K562 (cell line): Measurements from ENCODE around the gene SLC38A1. TPM values are rescaled to one million over a fixed set of nuclear protein-coding genes. Genes with fewer than 3 reads are reported as not detected.

ENCODE experiments used
- ATAC-seq: fragments of 200-7000 bp; cut with Tn5 transposase; 3 replicates; pipeline ENCODE4 v1.9.1; 2020; ENCODE audit warnings: moderate library complexity
- BruUV-seq: library from RNA; stranded (reverse); fragments of 400-500 nt; replicated peaks from 2 replicates; lab custom pipeline; 2021; lab: Mats Ljungman, UMichigan
- CTCF ChIA-PET: fragments of 300-600 bp; formaldehyde crosslinking; extraction: SDS; loops from one replicate; lab custom pipeline; 2021; ENCODE audit warnings: low intra/inter-chr PET ratio; lab: Yijun Ruan, JAX
- POLR2A ChIA-PET: fragments of 300-600, 350-650 bp; sonication (Branson Sonifier 250); formaldehyde crosslinking; extraction: SDS; loops from one replicate; lab custom pipeline; 2021; ENCODE audit warnings: antibody characterized with exemption, inconsistent platforms; lab: Yijun Ruan, JAX
- DNase-seq, 4 experiments: peaks; one replicate each; pipeline versions ENCODE4 v3.0.0 to v3.0.0-alpha.2; 2011 to 2018; ENCODE audit warnings: low spot score in 3 of 4, mixed read lengths in 3 of 4; ENCODE audit errors: extremely low read depth in 1 of 4
- FAIRE-seq: peaks from 2 replicates; lab custom pipeline; 2011; peaks lifted over from hg19 to GRCh38; lab: Jason Lieb, UNC
- H2AFZ ChIP-seq: 2 replicates; pipeline ENCODE4 v1.6.0; 2011; ENCODE audit warnings: low read depth, low read length, control low read depth, inconsistent platforms
- H3K27ac ChIP-seq: fragments of 200-600 bp; 3 replicates; pipeline ENCODE4 v1.8.0; 2011; ENCODE audit warnings: low read depth, mild to moderate bottlenecking, control low read depth, inconsistent platforms, low read length, moderate library complexity, mixed read lengths; ENCODE audit errors: extremely low read depth
- H3K27me3 ChIP-seq, 2 experiments: fragments of 300-600 bp in 1 of 2; 2 replicates in 1 of 2; 3 replicates in 1 of 2; pipeline versions ENCODE4 v1.6.0 to v1.8.0; 2011; ENCODE audit warnings: inconsistent platforms in 2 of 2, low read length in 2 of 2, mild to moderate bottlenecking in 1 of 2, mixed read lengths in 1 of 2, moderate library complexity in 1 of 2; ENCODE audit not compliant: control insufficient read depth in 2 of 2, insufficient read depth in 2 of 2
- H3K36me3 ChIP-seq: fragments of 300-600 bp; 3 replicates; pipeline ENCODE4 v1.8.0; 2011; ENCODE audit warnings: mild to moderate bottlenecking, low read length, inconsistent platforms; ENCODE audit not compliant: control insufficient read depth, insufficient read depth
- H3K4me1 ChIP-seq, 2 experiments: fragments of 200-600 bp in 1 of 2; replicated peaks in 1 of 2; 2 replicates in 1 of 2; 3 replicates in 1 of 2; pipeline versions ENCODE4 v1.5.1 to v1.8.0; 2011; ENCODE audit warnings: inconsistent platforms in 2 of 2, low read length in 2 of 2, mild to moderate bottlenecking in 1 of 2, mixed read lengths in 1 of 2, moderate library complexity in 1 of 2; ENCODE audit not compliant: control insufficient read depth in 2 of 2, insufficient read depth in 2 of 2
- H3K4me2 ChIP-seq: 2 replicates; pipeline ENCODE4 v1.6.1; 2011; ENCODE audit warnings: low read length, control low read depth, inconsistent platforms, mixed read lengths; ENCODE audit not compliant: insufficient read depth
- H3K4me3 ChIP-seq: fragments of 200-600 bp; sonication (generic), shearing (Covaris generic); 2 replicates; pipeline ENCODE4 v1.5.1; 2016; ENCODE audit warnings: control low read depth, inconsistent platforms
- H3K79me2 ChIP-seq: fragments of 200-600 bp; 3 replicates; pipeline ENCODE4 v1.8.0; 2011; ENCODE audit warnings: low read length, inconsistent platforms; ENCODE audit not compliant: control insufficient read depth, insufficient read depth
- H3K9ac ChIP-seq, 2 experiments: 2 replicates each; pipeline versions ENCODE4 v1.6.0 to v1.6.1; 2011; ENCODE audit warnings: low read depth in 2 of 2, low read length in 2 of 2, control low read depth in 1 of 2, inconsistent platforms in 1 of 2, mild to moderate bottlenecking in 1 of 2, mixed read lengths in 1 of 2; ENCODE audit not compliant: insufficient read depth in 1 of 2
- H3K9me1 ChIP-seq: one replicate; pipeline ENCODE4 v1.6.0; 2011; ENCODE audit warnings: inconsistent platforms, mild to moderate bottlenecking, low read length, moderate library complexity; ENCODE audit not compliant: control insufficient read depth, insufficient read depth
- H3K9me3 ChIP-seq: replicated peaks from 2 replicates; pipeline ENCODE4 v1.5.1; 2011; ENCODE audit warnings: low read depth, low read length, inconsistent platforms; ENCODE audit not compliant: control insufficient read depth, insufficient read depth
- H4K20me1 ChIP-seq: replicated peaks from 2 replicates; pipeline ENCODE4 v1.6.1; 2011; ENCODE audit warnings: low read length, inconsistent platforms, mixed read lengths; ENCODE audit not compliant: control insufficient read depth, insufficient read depth
- ATF1 ChIP-seq, 2 experiments: fragments of 450-650 bp in 1 of 2; IDR thresholded peaks; 2 replicates each; pipeline ENCODE4 v1.6.1; 2016; ENCODE audit warnings: missing compliant biosample characterization in 1 of 2, missing genetic modification characterization in 1 of 2
- CHD4 ChIP-seq: fragments of 200-600 bp; sonication (generic); IDR thresholded peaks from 3 replicates; pipeline ENCODE4 v1.6.1; 2012; ENCODE audit warnings: low read depth, mild to moderate bottlenecking, mixed read lengths, low read length, inconsistent platforms; ENCODE audit not compliant: insufficient read depth, insufficient replicate concordance, poor library complexity, severe bottlenecking
- ETS2 ChIP-seq: IDR thresholded peaks from 2 replicates; pipeline ENCODE4 v1.6.1; 2016; ENCODE audit warnings: borderline replicate concordance, missing genetic modification characterization, mild to moderate bottlenecking, moderate library complexity, missing compliant biosample characterization; ENCODE audit not compliant: poor library complexity, severe bottlenecking
- KAT8 ChIP-seq: fragments of 450-650 bp; IDR thresholded peaks from 2 replicates; pipeline ENCODE4 v1.6.1; 2016; ENCODE audit warnings: low read depth, mild to moderate bottlenecking
- KDM4B ChIP-seq, 2 experiments: fragments of 450-650 bp in 1 of 2; sonication (generic) in 1 of 2; IDR thresholded peaks; 2 replicates each; pipeline ENCODE4 v1.6.1; 2016 to 2017; ENCODE audit warnings: borderline replicate concordance in 2 of 2, antibody characterized with exemption in 1 of 2, low read depth in 1 of 2, mild to moderate bottlenecking in 1 of 2
- MLX ChIP-seq, 2 experiments: fragments of 450-650 bp in 1 of 2; sonication (generic) in 1 of 2; formaldehyde crosslinking; conservative IDR thresholded peaks; 2 replicates each; pipeline versions ENCODE4 v1.4.0 to v1.8.1; 2020 to 2022; ENCODE audit warnings: mild to moderate bottlenecking in 1 of 2, missing genetic modification reagents in 1 of 2
- RFX5 ChIP-seq: IDR thresholded peaks from 2 replicates; pipeline ENCODE4 v1.6.1; 2011; ENCODE audit warnings: low read depth, mild to moderate bottlenecking, improper control_type of control experiment, low read length
- YBX1 ChIP-seq: fragments of 450-650 bp; IDR thresholded peaks from 2 replicates; pipeline ENCODE4 v1.7.1; 2016; ENCODE audit warnings: mild to moderate bottlenecking
- ZNF134 ChIP-seq: fragments of 250-450 bp; sonication (Bioruptor Pico); conservative IDR thresholded peaks from 2 replicates; pipeline ENCODE4 v1.4.0; 2020
- WGBS: fragments of 100-300 bp; shearing (Covaris generic); methylation state at CpG from one replicate; pipeline ENCODE4 v1.1.6; 2016; ENCODE audit warnings: low coverage, mixed read lengths; ENCODE audit not compliant: insufficient coverage; ENCODE audit errors: missing lambda C conversion rate; 5-methylcytosine and 5-hydroxymethylcytosine counted together
- in situ Hi-C: fragments of 300-500 bp; cut with MboI; formaldehyde crosslinking; loops from 4 replicates; pipeline ENCODE4 v1.15.0; 2018; ENCODE audit warnings: inconsistent platforms, mixed read lengths
- intact Hi-C: fragments of 100-400 bp; cut with micrococcal nuclease; formaldehyde crosslinking; loops from 2 replicates; pipeline ENCODE4 v1.14.2; 2022
- polyA plus RNA-seq, 8 experiments: library from polyadenylated mRNA; depleted of rRNA in 4 of 8; stranded (reverse) in 5 of 8; unstranded in 3 of 8; fragments of >200 nt; fragmentation: Nextera tagmentation in 2 of 8; fragmentation: Illumina TruSeq in 1 of 8; extraction: Ambion mirVana in 2 of 8; extraction: Trizol in 1 of 8; gene quantifications; 2 replicates each; pipeline versions ENCODE4 v1.2.1 to v1.2.3, GENCODE V29; 2011 to 2014; ENCODE audit warnings: inconsistent platforms in 1 of 8, missing spikeins in 1 of 8
- total RNA-seq, 7 experiments: library from RNA; depleted of rRNA in 6 of 7; stranded (reverse); fragments of >200 nt in 6 of 7; fragmentation: Illumina TruSeq in 2 of 7; extraction: Trizol in 2 of 7; gene quantifications; 2 replicates each; pipeline versions ENCODE4 v1.2.1 to v1.2.3, GENCODE V29; 2011 to 2021; ENCODE audit warnings: low replicate concordance in 1 of 7

The SLC38A1 gene
- total and polyA plus RNA-seq, 9 of the 15 experiments (the other 6 are each of a cell fraction or from before 2014, with no cell fraction given): 51.9 to 112 (median 75.0) TPM

DNA sequence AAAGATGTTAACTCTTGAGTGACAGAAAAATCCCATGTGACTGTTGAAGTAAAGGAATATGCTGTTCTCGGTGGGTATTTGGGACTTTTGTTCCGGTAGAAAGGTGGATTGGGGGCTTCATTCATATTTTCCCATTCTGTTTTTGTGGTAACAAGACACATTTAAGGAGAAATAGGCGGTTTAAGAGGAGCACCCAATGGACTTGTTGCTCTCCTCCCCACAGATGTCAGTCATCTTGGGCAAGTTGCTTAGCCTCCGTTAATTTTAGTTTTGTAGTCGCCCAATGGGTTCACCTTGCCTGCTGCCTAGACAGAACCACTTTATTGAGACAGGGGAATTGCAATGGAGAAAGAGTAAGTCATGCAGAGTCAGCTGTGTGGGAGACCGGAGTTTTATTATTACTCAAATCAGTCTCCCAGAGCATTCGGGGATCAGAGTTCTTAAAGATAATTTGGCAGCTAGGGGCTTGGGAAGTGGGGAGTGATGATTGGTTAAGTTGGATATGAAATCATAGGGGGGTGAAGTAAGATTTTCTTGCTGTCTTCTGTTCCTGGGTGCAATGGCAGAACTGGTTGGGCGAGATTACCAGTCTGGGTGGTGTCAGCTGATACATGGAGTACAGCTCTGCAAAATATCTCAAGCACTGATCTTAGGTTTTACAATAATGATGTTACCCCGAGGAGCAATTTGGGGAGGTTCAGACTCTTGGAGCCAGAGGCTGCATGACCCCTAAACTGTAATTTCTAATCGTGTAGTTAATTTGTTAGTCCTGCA lies 50.3 kb downstream of the SLC38A1 start:
- ChIA-PET CTCF (no interaction called here), POLR2A (interaction anchor here (0.9 to 1.0 kb wide), 2 partner anchors 9 to 316 kb away, joined by 3 read pairs; no protein-coding TSS in a partner anchor)
- H3K4me1 ChIP-seq: peaks cover 0 to 35% of the 10 kb centered on the region in 2 experiments; a peak in 4 of 5 replicates
- H3K4me2 ChIP-seq: no peak overlapping the region
- no peak overlapping the region for H3K4me3 ChIP-seq
- no peak overlapping the region for H2AFZ ChIP-seq
- intact Hi-C loops (no loop called here), in situ Hi-C loops (no loop called here)
- WGBS: 90% methylated on average over 10 of the region's 10 CpGs
- ATAC-seq (no peak), DNase-seq (no peak), FAIRE-seq (no peak)
- peaks cover 67% of the 10 kb centered on the region for H3K79me2 ChIP-seq
- no peaks in the 10 kb centered on the region for H4K20me1 ChIP-seq
- no peak overlapping the region for H3K27ac ChIP-seq
- H3K9me3 ChIP-seq: no peaks in the 10 kb centered on the region
- H3K36me3 ChIP-seq: peaks cover 84% of the 10 kb centered on the region
- no peaks in the 10 kb centered on the region for H3K9me1 ChIP-seq
- no peaks in the 10 kb centered on the region for H3K27me3 ChIP-seq
- BruUV-seq: no TSS peak
- TF ChIP-seq ETS2 (tag): no peak
- TF ChIP-seq CHD4: no peak
- TF ChIP-seq YBX1: no peak
- TF ChIP-seq ATF1 (CRISPR knock-in tag; IDR thresholded peaks at IDR 0.05): no peak
- no peak for TF ChIP-seq ATF1 (tag; IDR thresholded peaks at IDR 0.05)
- TF ChIP-seq KAT8: no peak
- no peak for TF ChIP-seq RFX5
- no peak for TF ChIP-seq KDM4B (IDR thresholded peaks at IDR 0.05; ENCODE audit: borderline replicate concordance in 2 of 2, low read depth in 1 of 2)
- no peak for TF ChIP-seq MLX (CRISPR knock-in tag; conservative IDR thresholded peaks at IDR 0.05)
- no peak for TF ChIP-seq ZNF134 (CRISPR knock-in tag)
- TF ChIP-seq, all 486 proteins: peak for 0
- no peak overlapping the region for H3K9ac ChIP-seq
